ENCODE data around the gene KRT79.

The KRT79 gene

GRCh38 chr12:52834727-52835001, 553 bp upstream of the KRT79 start:
- DNase-seq: no peak

DNA sequence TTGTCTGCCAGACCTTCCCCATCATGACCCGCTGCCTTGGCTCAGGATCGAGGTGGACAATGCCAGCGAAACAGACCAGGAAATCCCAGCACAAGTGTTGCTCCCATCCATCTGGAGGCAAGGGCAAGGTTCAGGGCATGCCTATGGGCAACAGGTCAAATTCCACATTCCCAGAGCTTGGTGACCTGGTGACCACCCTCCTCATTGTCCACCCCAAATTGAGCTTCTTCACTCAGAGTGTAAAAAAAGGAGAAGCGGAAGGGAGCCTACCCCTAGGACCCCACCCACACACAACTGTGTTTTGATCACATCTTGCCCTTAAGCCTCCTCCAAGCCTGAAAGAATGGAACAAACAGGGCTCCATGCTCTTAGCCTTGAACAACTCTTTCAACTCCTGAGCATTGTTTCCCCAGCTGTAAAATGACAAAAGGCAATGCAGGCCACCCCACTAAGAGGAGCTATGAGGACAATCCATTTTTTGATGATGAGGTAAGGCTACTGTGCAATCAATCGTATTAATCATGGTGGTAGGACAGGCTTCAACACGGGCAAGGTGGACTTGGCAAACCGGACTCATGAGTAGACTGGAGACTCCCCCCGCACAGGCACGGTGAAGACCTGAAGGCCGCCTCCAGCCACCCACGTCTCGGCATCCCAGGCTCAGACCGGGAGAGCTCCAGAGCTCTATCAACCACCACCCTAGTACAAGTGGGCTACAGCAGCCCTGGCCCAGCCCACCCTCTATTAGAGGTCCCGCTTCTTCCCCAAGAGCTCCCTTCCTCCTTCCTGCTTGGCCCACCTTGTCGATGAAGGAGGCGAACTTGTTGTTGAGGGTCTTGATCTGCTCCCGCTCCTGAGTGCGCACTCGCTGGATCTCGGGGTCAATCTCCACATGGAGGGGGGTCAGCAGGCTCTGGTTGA, 866 bp downstream of the KRT79 start:
- DNase-seq: no peak

DNA sequence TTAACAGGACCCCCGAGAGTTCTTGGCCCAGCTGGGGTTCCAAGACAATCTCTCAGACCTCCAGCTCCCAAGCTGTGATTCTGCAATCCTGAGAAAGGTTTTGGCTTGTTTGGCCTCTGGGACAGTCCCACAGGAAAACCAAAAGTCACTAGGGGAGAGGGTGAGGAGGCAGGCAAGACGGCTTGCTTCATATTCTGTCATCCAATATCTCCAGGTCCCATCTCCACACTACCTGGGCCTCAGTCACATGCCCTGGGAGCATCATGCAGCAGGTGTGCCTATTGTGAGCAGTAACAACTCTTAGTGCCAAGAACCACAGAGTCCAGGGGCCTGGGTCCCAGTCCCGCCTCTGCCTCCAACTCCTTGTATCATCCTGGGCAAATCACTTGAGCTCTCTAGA, 1.7 kb downstream of the KRT79 start:
- no peak for DNase-seq

DNA sequence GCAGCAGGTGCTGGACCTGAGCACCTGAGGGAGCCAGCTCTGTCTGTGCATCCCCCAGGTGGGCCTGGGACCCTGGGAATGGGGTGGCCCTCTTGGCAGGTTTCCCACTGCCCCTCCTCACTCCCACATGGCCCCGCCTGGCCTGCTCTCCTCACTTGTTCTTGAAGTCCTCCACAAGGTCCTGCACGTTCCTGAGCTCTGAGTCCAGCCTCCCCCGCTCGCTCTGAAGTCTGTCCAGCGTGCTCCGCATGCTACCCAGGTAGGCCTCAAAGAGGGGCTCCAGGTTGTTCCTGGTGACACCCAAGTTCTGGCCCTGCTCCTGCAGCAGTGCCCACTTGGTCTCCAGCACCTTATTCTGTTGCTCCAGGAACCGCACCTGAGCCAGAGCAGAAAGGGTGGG, 2.9 kb downstream of the KRT79 start:
- no peak for DNase-seq

DNA sequence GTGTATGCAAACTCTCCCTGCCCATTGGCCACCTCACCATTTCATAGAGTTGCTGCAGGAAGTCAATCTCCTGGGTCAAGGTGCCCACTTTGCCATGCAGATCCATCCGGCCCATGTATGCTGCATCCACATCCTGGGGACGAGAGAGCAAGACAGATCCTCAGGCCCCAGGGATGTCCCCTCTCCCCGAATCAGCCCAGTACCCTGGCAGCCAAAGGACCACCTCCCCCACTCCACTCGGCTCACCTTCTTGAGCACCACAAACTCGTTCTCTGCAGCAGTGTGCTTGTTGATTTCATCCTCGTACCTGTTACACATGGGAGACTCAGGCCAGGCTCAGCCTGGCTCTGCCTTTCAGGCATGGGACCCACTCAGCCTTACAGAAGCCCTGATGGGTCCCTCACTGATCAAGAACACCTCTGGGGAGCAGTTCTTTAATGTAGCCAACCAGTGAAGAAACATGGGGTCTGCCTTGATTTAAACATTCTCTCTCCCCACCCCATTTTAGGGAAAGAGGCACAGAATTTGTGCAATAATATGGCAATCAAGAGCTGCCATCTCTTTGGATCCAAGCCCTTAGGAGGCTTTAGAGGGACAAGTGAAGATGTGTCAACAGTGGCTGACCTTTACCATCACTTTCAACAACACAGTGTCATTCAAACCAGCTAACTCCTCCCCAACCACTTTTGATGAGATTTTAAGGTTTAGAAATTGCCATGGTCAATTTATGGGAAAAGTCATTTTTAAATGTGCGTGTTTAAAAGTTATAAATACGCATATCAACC, 3.9 kb downstream of the KRT79 start:
- no peak for DNase-seq

- no peak for DNase-seq
Observed at GRCh38 chr12:52828591-52829021, 5.5 kb downstream of the KRT79 start.

- DNase-seq: no peak
Observed at GRCh38 chr12:52828156-52828555, 6.0 kb downstream of the KRT79 start.

DNA sequence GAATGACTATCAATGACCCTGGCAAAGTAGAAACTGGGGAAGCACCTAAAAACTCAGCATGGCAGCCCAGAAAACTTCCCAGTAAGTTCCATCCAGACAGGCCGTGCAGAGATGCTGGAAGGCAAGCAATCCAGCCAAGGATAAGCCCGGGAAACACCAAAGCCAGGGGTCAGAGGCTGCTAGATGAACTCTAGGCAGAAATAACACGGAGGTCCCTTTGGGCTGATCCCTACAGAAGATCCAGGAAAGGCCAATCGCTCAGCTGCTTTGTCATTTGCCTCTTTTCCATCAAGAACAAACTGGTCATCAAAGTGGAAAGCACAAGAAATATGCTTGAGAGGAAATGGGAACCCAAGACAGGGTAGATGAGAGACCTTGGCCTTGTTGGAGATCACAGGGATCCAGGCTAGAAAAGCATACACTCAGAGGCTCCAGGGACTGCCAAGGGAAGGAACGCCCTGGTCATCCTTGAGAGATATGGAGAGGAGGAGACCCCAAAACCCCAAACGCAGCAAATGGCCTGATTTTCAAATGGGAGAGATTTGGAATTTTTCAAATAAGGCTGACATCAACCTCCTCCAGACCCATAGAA, 6.5 kb downstream of the KRT79 start:
- no peak for DNase-seq

- DNase-seq: no peak
Observed at GRCh38 chr12:52826611-52827498, 7.3 kb downstream of the KRT79 start.

DNA sequence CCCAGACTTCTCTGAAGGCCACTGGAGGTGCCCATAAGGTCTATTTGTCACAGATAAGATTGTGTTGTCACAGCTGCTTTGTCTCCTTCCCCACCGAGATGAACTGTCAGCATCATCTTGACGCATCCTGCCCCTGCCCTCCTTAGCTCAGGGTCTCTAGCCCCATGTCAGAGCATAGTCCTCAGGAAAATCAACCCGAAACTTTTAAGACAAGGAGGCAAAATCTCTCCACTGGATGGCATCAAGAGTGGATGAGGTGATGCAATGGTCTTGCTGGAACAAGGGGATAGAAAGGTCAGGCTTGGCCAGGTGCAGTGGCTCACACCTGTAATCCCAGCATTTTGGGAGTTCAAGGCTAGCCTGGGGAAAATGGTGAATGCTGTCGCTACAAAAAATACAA, 8.2 kb downstream of the KRT79 start:
- no peak for DNase-seq

DNA sequence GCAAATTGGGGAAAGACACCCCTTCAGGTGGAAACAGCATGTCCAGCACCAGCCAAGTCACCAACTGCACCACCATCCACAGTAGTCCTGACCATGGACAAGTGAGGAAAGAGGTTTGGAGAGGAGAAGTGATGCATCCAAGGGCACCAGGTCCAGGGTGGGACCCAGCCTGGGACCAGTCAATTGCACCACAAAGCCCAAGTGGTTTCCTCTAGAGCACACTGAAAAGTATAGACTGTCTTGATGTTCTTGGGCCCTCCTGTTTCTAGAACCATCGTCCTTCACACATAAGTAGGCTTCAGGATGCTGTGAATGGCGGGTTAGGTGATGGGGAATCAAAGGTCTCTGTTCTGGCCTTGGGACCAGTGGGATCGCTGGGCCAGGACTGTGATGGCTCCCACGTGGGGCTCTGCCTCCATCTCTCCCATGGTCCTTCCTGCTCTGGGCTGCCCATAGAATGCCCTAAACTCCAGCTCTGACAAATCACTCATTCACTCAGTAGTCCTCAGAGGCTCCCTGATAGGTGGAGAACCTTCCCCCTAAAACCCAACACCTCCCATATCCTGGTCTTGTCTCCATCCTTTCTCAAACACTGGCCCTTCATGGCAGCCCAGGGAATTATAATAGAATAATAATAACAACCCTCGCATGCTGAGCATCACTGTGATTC, 9.2 kb downstream of the KRT79 start:
- no peak for DNase-seq

- no peak for DNase-seq
Observed at GRCh38 chr12:52823761-52824450, 10.2 kb downstream of the KRT79 start.

DNA sequence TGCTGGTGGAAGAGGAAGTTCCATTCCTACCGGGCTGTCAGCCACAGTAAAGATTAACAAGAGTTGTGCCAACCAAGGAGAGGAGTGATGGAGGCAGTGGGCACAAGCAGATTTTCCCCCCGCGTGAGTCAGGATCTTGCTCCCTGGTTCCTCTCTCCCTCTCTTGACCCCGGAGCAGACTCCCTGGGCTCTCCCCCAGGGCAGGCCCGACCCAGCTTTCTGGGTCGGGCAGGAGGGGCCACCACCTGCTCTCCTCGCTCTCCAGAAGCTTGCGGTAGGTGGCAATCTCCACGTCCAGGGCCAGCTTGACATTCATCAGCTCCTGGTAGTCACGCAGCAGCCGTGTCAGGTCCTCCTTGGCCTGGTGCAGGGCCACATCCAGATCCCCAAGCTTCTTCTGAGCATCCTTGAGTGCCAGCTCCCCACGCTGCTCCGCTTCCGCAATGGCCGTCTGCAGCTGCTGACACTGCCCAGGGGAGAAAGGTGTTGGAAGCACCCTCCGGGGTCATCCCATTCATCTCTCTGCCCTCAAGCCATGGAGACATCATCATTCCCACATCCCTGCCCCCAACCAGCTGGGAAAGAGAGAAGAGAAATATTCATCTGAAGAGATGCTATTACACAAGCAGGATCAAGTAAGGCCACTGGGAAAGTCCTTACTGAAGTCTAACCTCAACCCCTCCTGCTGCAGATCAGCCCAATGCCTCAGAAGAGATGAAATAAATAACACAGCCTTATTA, 11.2 kb downstream of the KRT79 start:
- DNase-seq: no peak

DNA sequence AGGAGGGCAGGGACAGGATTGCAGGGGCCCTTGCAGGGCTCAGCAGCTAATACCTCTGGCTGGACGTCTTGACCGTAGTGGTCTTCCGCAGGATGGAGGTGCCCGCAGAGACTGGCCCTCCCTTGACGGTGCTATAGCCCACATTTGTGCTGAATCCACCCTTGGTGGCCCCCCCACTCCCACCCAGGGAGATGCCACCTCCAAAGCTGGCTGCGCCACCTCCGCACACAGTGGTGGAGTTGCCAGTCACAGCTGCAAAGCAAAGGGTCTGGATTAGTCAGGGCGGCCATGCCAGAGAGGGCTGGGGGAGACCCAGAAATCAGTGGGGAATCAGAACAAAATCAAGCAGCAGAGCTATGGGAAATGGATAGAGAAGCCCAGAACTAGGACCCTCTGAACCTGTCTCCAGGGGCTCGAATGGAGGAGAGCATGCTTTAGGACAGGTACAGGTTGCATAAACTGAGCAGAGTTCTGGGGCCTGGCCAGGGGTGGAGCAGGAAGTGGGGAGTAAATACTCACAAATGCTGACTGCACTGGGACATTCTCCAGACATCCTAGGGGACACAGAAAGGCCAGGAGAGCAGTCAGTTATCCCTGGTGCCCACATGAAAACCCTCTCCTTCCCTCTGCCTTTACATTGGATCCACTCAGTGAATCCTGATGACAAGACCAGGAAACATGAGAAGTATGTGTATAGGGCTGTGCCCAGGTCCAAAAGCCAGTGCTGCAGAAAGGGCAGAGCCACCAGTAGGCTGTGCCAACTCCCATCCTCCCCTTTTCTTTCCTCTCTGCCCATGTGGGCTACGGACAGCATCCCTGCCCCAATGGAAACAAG, 12.1 kb downstream of the KRT79 start:
- DNase-seq: no peak

- DNase-seq: no peak
Observed at GRCh38 chr12:52821071-52821730, 12.9 kb downstream of the KRT79 start.

- DNase-seq: no peak
Observed at GRCh38 chr12:52820521-52820920, 13.6 kb downstream of the KRT79 start.

DNA sequence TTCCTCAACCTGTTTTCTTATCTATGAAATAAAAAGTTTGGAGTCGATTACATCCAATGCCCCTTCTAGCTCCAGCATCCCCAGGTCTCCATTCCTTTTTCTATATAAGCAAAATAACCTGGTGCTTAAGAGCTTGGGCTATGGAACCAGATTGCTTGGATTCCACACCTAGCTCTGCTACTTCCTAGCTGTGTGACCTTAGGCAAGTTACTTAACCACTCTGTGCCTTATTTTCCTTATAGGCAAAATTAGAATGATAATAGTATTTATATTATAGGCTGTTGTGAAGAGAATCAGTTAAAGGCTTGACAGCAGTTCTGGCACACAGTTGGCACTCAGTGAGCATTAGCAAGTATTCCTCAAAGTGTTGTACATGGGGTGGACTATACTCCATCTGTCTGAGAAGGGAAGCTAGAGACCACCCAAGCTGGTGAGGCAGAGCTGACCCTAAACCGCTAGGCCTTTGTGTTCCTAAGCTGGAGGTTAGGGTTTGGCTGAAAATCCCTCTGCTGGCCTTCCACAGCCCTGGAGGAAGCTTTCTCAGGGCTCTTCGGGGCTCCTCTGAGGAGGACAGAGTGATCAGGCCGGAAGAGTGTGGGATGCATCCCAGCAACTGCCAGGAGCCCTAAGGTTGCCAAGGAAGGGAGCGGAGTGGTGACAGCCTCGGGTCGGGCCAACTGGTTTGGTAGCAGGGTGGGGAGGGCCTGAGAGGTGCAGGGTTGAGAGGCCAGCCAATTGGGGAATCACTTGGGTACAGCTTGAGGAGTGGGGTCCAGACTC, 14.2 kb downstream of the KRT79 start:
- no peak for DNase-seq

DNA sequence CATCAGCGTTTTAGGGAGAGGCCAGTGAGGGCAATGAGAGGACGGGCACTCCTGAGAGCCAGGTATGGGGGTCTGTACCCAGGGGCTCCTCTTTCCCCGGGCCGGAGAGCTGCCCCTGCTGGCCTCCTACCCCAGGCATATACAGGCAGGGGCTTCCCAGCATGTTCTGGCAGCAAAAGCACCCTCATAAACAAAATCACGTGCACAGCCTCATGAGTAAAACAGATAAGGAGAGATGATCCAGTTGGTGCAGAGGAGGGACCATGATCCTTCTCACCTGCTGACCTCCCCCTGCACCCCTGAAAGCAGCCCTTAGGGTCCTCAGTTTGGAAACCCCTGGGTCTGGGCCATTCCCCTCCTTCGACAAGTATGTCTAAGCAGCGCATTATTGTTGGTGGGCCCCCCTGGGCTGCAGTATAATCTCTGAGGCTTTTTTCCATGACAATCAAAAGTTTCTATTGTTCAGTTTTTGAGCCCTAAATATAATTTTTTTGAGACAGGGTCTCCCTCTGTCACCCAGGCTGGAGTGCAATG, 15.2 kb downstream of the KRT79 start:
- no peak for DNase-seq

Data from stimulated activated naive CD4-positive, alpha-beta T cell (primary cell).